Thoracic aorta (tissue), 2 donors: ENCODE data around the gene CWC27. TPM values are rescaled to one million over a fixed set of nuclear protein-coding genes. Genes with fewer than 3 reads are reported as not detected.

Experiments
- ATAC-seq: fragments of 150-250 bp; one replicate; pipeline ENCODE4 v1.8.0; 2017; ENCODE audit warnings: low read depth; ENCODE audit not compliant: insufficient number of reproducible peaks, low FRiP score
- DNase-seq: peaks from one replicate; pipeline ENCODE4 v3.0.0-alpha.2; 2020; ENCODE audit warnings: low spot score
- H3K27ac ChIP-seq, 2 donors: fragments of 200-600 bp; sonication (generic); 1 replicate in 1 of 2; 2 replicates in 1 of 2; pipeline ENCODE4 v1.5.1; 2016; ENCODE audit warnings: mild to moderate bottlenecking in 2 of 2, moderate library complexity in 2 of 2
- H3K27me3 ChIP-seq: fragments of 200-600 bp; sonication (generic); replicated peaks from 2 replicates; pipeline ENCODE4 v1.6.0; 2016; ENCODE audit warnings: mild to moderate bottlenecking; ENCODE audit not compliant: insufficient read depth
- H3K36me3 ChIP-seq: fragments of 200-600 bp; sonication (generic); one replicate; pipeline ENCODE4 v1.5.1; 2016
- H3K4me1 ChIP-seq, 2 donors: fragments of 200-600 bp; sonication (generic); 1 replicate in 1 of 2; 2 replicates in 1 of 2; pipeline versions ENCODE4 v1.5.1 to v1.6.0; 2016; ENCODE audit warnings: low read depth in 2 of 2, mild to moderate bottlenecking in 1 of 2; ENCODE audit not compliant: control insufficient read depth in 1 of 2
- H3K4me3 ChIP-seq: fragments of 200-600 bp; sonication (generic); 2 replicates; pipeline ENCODE4 v1.5.1; 2016; ENCODE audit warnings: mild to moderate bottlenecking
- H3K9me3 ChIP-seq: fragments of 200-600 bp; sonication (generic); 2 replicates; pipeline ENCODE4 v1.5.1; 2016
- total RNA-seq, 2 donors: library from RNA; depleted of rRNA; stranded (reverse); fragments of >200 nt; gene quantifications; one replicate each; pipeline versions ENCODE4 v1.1.0 to v1.2.3, GENCODE V29; 2016
- TF ChIP-seq, protein P1 (sequence below): fragments of 200-600 bp; sonication (generic); IDR thresholded peaks from one replicate; pipeline ENCODE4 v1.5.1; 2019; ENCODE audit warnings: antibody characterized with exemption

CWC27 gene
- total RNA-seq, 2 donors from 2014 or later: 13.4 to 24.8 TPM

DNA sequence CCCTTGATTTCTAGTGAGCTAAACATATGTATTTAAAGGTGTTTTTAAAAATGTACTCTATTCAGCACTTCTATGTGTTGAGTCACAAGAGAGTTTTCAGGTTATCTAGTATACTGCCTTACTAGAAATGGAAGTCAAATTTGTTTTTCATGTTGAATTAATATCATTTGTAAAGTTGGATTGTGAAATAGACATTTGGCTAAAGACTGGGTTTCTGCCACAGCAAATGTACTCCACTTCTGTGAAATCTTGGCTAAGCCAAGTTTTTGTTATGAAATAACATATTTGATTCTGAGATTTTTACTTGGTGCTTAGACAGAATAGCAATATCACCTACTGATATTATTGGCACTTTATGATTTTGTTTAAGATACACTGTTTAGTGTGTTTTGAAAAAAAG is 106.0 kb downstream of the CWC27 start:
- Histone ChIP-seq H3K27ac (no peak overlapping the region), H3K27me3 (no peaks in the 10 kb centered on the region), H3K9me3 (no peaks in the 10 kb centered on the region), H3K36me3 (no peaks in the 10 kb centered on the region), H3K4me1 (peaks cover under 1 to 3% of the 10 kb centered on the region in 2 donors), H3K4me3 (no peak overlapping the region)
- ATAC-seq (no peak), DNase-seq (no peak)
- TF ChIP-seq, protein P1, sequence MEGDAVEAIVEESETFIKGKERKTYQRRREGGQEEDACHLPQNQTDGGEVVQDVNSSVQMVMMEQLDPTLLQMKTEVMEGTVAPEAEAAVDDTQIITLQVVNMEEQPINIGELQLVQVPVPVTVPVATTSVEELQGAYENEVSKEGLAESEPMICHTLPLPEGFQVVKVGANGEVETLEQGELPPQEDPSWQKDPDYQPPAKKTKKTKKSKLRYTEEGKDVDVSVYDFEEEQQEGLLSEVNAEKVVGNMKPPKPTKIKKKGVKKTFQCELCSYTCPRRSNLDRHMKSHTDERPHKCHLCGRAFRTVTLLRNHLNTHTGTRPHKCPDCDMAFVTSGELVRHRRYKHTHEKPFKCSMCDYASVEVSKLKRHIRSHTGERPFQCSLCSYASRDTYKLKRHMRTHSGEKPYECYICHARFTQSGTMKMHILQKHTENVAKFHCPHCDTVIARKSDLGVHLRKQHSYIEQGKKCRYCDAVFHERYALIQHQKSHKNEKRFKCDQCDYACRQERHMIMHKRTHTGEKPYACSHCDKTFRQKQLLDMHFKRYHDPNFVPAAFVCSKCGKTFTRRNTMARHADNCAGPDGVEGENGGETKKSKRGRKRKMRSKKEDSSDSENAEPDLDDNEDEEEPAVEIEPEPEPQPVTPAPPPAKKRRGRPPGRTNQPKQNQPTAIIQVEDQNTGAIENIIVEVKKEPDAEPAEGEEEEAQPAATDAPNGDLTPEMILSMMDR: no peak

DNA sequence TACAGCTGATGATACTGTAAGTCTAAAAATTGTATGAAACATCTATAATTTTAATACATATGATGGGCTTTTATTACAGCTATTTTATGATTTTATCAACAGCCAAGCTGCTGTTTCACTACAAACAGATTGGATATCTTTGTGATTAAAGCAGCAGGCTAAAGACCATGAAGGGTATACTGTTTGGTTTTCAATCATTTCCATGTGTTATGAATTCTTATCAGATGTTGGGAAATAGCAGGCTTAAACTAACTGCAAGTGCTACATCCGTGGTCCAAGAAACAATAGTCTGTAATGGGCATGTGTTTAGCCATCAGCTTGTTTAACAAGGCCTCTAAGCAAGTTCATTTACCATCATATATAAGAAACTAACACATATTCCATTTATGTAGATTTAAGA is 107.5 kb downstream of the CWC27 start:
- Histone ChIP-seq H3K4me1 (no peaks in the 10 kb centered on the region), H3K27me3 (no peaks in the 10 kb centered on the region), H3K4me3 (no peak overlapping the region), H3K36me3 (no peaks in the 10 kb centered on the region), H3K27ac (no peak overlapping the region), H3K9me3 (no peaks in the 10 kb centered on the region)
- TF ChIP-seq, protein P1: no peak
- no peak for ATAC-seq
- DNase-seq: no peak

DNA sequence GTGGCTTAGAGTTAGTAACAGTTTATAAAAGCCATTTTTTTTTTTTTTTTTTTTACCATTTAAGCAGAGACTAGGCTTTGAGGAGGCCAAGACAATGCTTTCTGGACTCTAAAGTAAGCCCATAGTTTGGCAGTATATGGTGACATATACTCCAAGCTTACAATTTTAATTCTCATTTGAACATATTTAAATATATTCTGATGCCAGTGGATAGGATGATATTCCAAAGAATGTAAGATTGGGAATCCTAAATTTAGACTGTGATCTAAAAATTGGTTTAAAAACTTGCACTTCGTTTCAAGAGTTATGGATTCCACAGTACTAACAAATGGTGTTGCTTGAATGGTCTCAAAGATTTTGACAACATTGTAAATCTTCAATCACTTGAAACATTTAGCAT is 112.1 kb downstream of the CWC27 start:
- Histone ChIP-seq H3K27ac (no peak overlapping the region), H3K4me1 (no peaks in the 10 kb centered on the region), H3K9me3 (no peaks in the 10 kb centered on the region), H3K27me3 (no peaks in the 10 kb centered on the region), H3K36me3 (no peaks in the 10 kb centered on the region), H3K4me3 (no peak overlapping the region)
- TF ChIP-seq, protein P1: no peak
- no peak for DNase-seq
- no peak for ATAC-seq

DNA sequence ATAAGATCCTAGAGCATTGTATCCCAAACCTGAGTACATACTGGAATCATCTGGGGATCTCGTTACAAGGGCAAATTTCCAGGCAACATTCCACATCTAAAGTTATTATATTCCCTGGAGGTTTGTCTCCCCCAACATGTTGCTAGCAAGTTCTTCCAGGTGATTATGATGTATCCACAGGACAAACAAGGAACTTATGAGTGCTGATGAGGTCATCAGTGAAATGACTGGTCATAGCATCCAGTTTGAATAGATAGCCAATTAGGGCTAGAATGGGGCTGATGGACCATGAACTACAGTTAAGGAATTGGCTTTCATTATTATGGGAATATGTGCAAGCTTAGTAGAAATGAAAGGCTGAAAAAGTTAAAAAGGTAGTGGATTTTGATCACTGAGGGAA is 115.2 kb downstream of the CWC27 start:
- Histone ChIP-seq H3K36me3 (no peaks in the 10 kb centered on the region), H3K9me3 (no peaks in the 10 kb centered on the region), H3K27ac (no peak overlapping the region), H3K27me3 (no peaks in the 10 kb centered on the region), H3K4me1 (no peaks in the 10 kb centered on the region), H3K4me3 (no peak overlapping the region)
- TF ChIP-seq, protein P1: no peak
- DNase-seq: no peak
- ATAC-seq: no peak

DNA sequence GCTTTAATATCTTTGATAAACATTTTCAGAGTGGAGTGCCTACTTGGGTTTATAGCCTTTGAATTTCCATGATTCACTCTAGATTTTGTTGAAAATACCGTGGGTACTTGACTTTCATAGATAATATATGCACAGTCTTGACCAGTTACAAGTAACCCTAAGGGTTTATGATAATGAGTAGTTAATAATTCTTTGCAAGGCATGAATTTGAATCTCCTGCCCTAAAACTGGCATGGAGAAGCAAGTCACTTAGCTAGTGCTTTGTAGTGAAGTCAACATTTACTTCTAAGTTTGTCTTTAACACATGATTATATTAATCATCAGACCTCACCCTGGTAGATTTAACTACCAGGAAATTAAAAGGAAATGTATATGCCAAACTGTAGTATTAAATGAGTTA is 115.8 kb downstream of the CWC27 start:
- Histone ChIP-seq H3K4me3 (no peak overlapping the region), H3K9me3 (no peaks in the 10 kb centered on the region), H3K27me3 (no peaks in the 10 kb centered on the region), H3K36me3 (no peaks in the 10 kb centered on the region), H3K4me1 (no peaks in the 10 kb centered on the region), H3K27ac (no peak overlapping the region)
- TF ChIP-seq, protein P1: no peak
- DNase-seq (no peak), ATAC-seq (no peak)
